HepG2 (cell line): Measurements from ENCODE around the gene ABCA3.

Experiments
- ARHGAP35 ChIP-seq: sonication (generic); formaldehyde crosslinking; IDR thresholded peaks from 2 replicates; pipeline ENCODE4 v1.9.0; 2022; ENCODE audit warnings: mild to moderate bottlenecking, inconsistent platforms, moderate library complexity, missing genetic modification reagents, borderline replicate concordance
- FOXK2 ChIP-seq: fragments of 450-650 bp; IDR thresholded peaks from 2 replicates; pipeline ENCODE4 v1.6.1; 2016
- MEIS2 ChIP-seq: sonication (generic); formaldehyde crosslinking; IDR thresholded peaks from 2 replicates; pipeline ENCODE4 v1.9.0; 2021; ENCODE audit warnings: mild to moderate bottlenecking, missing genetic modification reagents
- NPAS2 ChIP-seq: sonication (generic); formaldehyde crosslinking; IDR thresholded peaks from 2 replicates; pipeline ENCODE4 v1.8.0; 2022; ENCODE audit warnings: mild to moderate bottlenecking, missing genetic modification reagents, borderline replicate concordance
- RFX5 ChIP-seq: IDR thresholded peaks from 2 replicates; pipeline ENCODE4 v1.6.1; 2011; ENCODE audit warnings: low read depth, low read length, improper control_type of control experiment
- ZNF556 ChIP-seq: sonication (generic); formaldehyde crosslinking; IDR thresholded peaks from 2 replicates; pipeline ENCODE4 v1.4.0; 2020; ENCODE audit warnings: mild to moderate bottlenecking, missing genetic modification reagents, borderline replicate concordance
- ZNF737 ChIP-seq: sonication (generic); formaldehyde crosslinking; IDR thresholded peaks from 2 replicates; pipeline ENCODE4 v1.5.0; 2020; ENCODE audit warnings: missing genetic modification reagents, mild to moderate bottlenecking, borderline replicate concordance
- TF ChIP-seq, protein P1 (sequence below): sonication (generic); formaldehyde crosslinking; IDR thresholded peaks from 2 replicates; pipeline ENCODE4 v1.5.0; 2020; ENCODE audit warnings: mild to moderate bottlenecking, missing genetic modification reagents, moderate library complexity

DNA sequence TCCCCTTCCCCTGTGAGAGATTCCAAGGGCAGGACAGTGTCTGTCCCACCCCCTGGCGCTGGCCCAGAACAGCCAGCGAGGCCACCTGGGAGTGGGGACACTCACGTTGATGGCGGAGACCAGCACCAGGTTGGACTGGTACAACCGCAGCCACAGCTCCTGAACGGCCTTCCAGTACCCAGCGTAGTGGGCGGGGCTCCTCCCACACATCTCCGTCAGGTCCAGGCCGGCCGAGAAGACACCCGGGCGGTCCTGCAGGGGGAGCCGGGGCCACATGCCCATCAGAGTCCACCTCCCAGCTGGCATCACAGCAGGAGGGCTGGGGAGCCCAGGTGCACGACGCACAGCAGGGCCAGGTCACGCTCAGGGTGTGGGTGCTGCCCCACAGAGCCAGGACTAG lies 96.2 kb downstream of the ABCA3 start:
- no peak for TF ChIP-seq RFX5
- TF ChIP-seq, protein P1, sequence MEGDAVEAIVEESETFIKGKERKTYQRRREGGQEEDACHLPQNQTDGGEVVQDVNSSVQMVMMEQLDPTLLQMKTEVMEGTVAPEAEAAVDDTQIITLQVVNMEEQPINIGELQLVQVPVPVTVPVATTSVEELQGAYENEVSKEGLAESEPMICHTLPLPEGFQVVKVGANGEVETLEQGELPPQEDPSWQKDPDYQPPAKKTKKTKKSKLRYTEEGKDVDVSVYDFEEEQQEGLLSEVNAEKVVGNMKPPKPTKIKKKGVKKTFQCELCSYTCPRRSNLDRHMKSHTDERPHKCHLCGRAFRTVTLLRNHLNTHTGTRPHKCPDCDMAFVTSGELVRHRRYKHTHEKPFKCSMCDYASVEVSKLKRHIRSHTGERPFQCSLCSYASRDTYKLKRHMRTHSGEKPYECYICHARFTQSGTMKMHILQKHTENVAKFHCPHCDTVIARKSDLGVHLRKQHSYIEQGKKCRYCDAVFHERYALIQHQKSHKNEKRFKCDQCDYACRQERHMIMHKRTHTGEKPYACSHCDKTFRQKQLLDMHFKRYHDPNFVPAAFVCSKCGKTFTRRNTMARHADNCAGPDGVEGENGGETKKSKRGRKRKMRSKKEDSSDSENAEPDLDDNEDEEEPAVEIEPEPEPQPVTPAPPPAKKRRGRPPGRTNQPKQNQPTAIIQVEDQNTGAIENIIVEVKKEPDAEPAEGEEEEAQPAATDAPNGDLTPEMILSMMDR (CRISPR knock-in tag) = no peak
- no peak for TF ChIP-seq NPAS2 (CRISPR knock-in tag)
- TF ChIP-seq FOXK2 = no peak
- TF ChIP-seq ARHGAP35 (CRISPR knock-in tag) = no peak
- no peak for TF ChIP-seq MEIS2 (CRISPR knock-in tag)
- no peak for TF ChIP-seq ZNF737
- no peak for TF ChIP-seq ZNF556 (CRISPR knock-in tag)
